ENCODE data around the gene IL10.

IL10 gene

GRCh38 chr1:206751891-206752290 lies 20.4 kb downstream of the IL10 start:
- H3K36me3 ChIP-seq (ENCODE audit: insufficient read depth, low read length): no peaks in the 10 kb centered on the region
- H3K4me1 ChIP-seq (ENCODE audit: insufficient read depth, low read length, poor library complexity, severe bottlenecking): peaks cover 11% of the 10 kb centered on the region
- no peaks in the 10 kb centered on the region for H4K20me1 ChIP-seq (ENCODE audit: insufficient read depth, low read length, poor library complexity, severe bottlenecking)
- H3K79me2 ChIP-seq (ENCODE audit: insufficient read depth, low read length): no peaks in the 10 kb centered on the region
- no peaks in the 10 kb centered on the region for H3K9me3 ChIP-seq (ENCODE audit: insufficient read depth, low read depth, low read length)
- H3K4me3 ChIP-seq (ENCODE audit: low read length, poor library complexity, severe bottlenecking): no peak overlapping the region
- H3K27me3 ChIP-seq (ENCODE audit: insufficient read depth, low read length, poor library complexity, severe bottlenecking): no peaks in the 10 kb centered on the region
- no peaks in the 10 kb centered on the region for H3F3A ChIP-seq (ENCODE audit: low read depth)
- H3K9ac ChIP-seq (ENCODE audit: low read depth, low read length, poor library complexity, severe bottlenecking): no peak overlapping the region
- TF ChIP-seq CTCF (conservative IDR thresholded peaks at IDR 0.05; ENCODE audit: low read length) (no peak), EZH2phosphoT487 (IDR thresholded peaks at IDR 0.05; ENCODE audit: borderline replicate concordance) (no peak)
- H2AFZ ChIP-seq (ENCODE audit: low read length): no peak overlapping the region
- no peaks in the 10 kb centered on the region for H3K9me2 ChIP-seq (replicated peaks; ENCODE audit: low read depth, low read length)
- no peak overlapping the region for H3K4me2 ChIP-seq (ENCODE audit: low read depth, low read length, poor library complexity, severe bottlenecking)

GRCh38 chr1:206748348-206749030 lies 23.8 kb downstream of the IL10 start:
- H3K36me3 ChIP-seq (ENCODE audit: insufficient read depth, low read length): no peaks in the 10 kb centered on the region
- TF ChIP-seq EZH2phosphoT487 (IDR thresholded peaks at IDR 0.05; ENCODE audit: borderline replicate concordance): no peak
- TF ChIP-seq CTCF (conservative IDR thresholded peaks at IDR 0.05; ENCODE audit: low read length): no peak

GRCh38 chr1:206745301-206745700 lies 27.0 kb downstream of the IL10 start:
- Histone ChIP-seq H3K9me3 (ENCODE audit: insufficient read depth, low read depth, low read length) (no peaks in the 10 kb centered on the region), H3K4me3 (ENCODE audit: low read length, poor library complexity, severe bottlenecking) (no peak overlapping the region), H2AFZ (ENCODE audit: low read length) (no peak overlapping the region), H3K79me2 (ENCODE audit: insufficient read depth, low read length) (no peaks in the 10 kb centered on the region), H3K4me1 (ENCODE audit: insufficient read depth, low read length, poor library complexity, severe bottlenecking) (peaks cover 18% of the 10 kb centered on the region), H3K9ac (ENCODE audit: low read depth, low read length, poor library complexity, severe bottlenecking) (no peak overlapping the region), H3F3A (ENCODE audit: low read depth) (no peaks in the 10 kb centered on the region), H3K27me3 (ENCODE audit: insufficient read depth, low read length, poor library complexity, severe bottlenecking) (no peaks in the 10 kb centered on the region), H4K20me1 (ENCODE audit: insufficient read depth, low read length, poor library complexity, severe bottlenecking) (no peaks in the 10 kb centered on the region), H3K9me2 (replicated peaks; ENCODE audit: low read depth, low read length) (no peaks in the 10 kb centered on the region), H3K36me3 (ENCODE audit: insufficient read depth, low read length) (no peaks in the 10 kb centered on the region), H3K4me2 (ENCODE audit: low read depth, low read length, poor library complexity, severe bottlenecking) (no peak overlapping the region)
- no peak for TF ChIP-seq CTCF (conservative IDR thresholded peaks at IDR 0.05; ENCODE audit: low read length)
- TF ChIP-seq EZH2phosphoT487 (IDR thresholded peaks at IDR 0.05; ENCODE audit: borderline replicate concordance): no peak

More at GRCh38 chr1:206748348-206749030, 23.8 kb downstream of the IL10 start:
- Histone ChIP-seq H4K20me1 (ENCODE audit: insufficient read depth, low read length, poor library complexity, severe bottlenecking) (no peaks in the 10 kb centered on the region), H3K4me2 (ENCODE audit: low read depth, low read length, poor library complexity, severe bottlenecking) (no peak overlapping the region), H3K27me3 (ENCODE audit: insufficient read depth, low read length, poor library complexity, severe bottlenecking) (no peaks in the 10 kb centered on the region), H3K9me3 (ENCODE audit: insufficient read depth, low read depth, low read length) (no peaks in the 10 kb centered on the region), H3K4me1 (ENCODE audit: insufficient read depth, low read length, poor library complexity, severe bottlenecking) (peaks cover 7% of the 10 kb centered on the region), H3K79me2 (ENCODE audit: insufficient read depth, low read length) (no peaks in the 10 kb centered on the region), H3K9ac (ENCODE audit: low read depth, low read length, poor library complexity, severe bottlenecking) (no peak overlapping the region), H2AFZ (ENCODE audit: low read length) (no peak overlapping the region), H3K4me3 (ENCODE audit: low read length, poor library complexity, severe bottlenecking) (no peak overlapping the region), H3K9me2 (replicated peaks; ENCODE audit: low read depth, low read length) (no peaks in the 10 kb centered on the region), H3F3A (ENCODE audit: low read depth) (no peaks in the 10 kb centered on the region)

Measured in Loucy (cell line).